BE2C (cell line): ENCODE results near the gene ZNF688.

Source experiments
- DNase-seq: peaks from one replicate; pipeline ENCODE4 v3.0.0-alpha.2; 2020
- H3K27me3 ChIP-seq: fragments of 250-450 bp; sonication (Bioruptor Pico); 2 replicates; pipeline ENCODE4 v1.5.1; 2020; ENCODE audit warnings: mild to moderate bottlenecking
- H3K36me3 ChIP-seq: fragments of 250-450 bp; sonication (Bioruptor Pico); 2 replicates; pipeline ENCODE4 v1.5.1; 2020; ENCODE audit warnings: mild to moderate bottlenecking
- H3K4me1 ChIP-seq: fragments of 250-450 bp; sonication (Bioruptor Pico); 2 replicates; pipeline ENCODE4 v1.5.1; 2020
- H3K4me3 ChIP-seq: 2 replicates; pipeline ENCODE4 v1.5.1; 2011; ENCODE audit warnings: low read depth, low read length
- H3K9me3 ChIP-seq: fragments of 250-450 bp; sonication (Bioruptor Pico); 2 replicates; pipeline ENCODE4 v1.5.1; 2020
- CTCF ChIP-seq: IDR thresholded peaks from 2 replicates; pipeline ENCODE4 v1.5.1; 2012; ENCODE audit warnings: mild to moderate bottlenecking, low read depth, low read length

ZNF688 gene

DNA sequence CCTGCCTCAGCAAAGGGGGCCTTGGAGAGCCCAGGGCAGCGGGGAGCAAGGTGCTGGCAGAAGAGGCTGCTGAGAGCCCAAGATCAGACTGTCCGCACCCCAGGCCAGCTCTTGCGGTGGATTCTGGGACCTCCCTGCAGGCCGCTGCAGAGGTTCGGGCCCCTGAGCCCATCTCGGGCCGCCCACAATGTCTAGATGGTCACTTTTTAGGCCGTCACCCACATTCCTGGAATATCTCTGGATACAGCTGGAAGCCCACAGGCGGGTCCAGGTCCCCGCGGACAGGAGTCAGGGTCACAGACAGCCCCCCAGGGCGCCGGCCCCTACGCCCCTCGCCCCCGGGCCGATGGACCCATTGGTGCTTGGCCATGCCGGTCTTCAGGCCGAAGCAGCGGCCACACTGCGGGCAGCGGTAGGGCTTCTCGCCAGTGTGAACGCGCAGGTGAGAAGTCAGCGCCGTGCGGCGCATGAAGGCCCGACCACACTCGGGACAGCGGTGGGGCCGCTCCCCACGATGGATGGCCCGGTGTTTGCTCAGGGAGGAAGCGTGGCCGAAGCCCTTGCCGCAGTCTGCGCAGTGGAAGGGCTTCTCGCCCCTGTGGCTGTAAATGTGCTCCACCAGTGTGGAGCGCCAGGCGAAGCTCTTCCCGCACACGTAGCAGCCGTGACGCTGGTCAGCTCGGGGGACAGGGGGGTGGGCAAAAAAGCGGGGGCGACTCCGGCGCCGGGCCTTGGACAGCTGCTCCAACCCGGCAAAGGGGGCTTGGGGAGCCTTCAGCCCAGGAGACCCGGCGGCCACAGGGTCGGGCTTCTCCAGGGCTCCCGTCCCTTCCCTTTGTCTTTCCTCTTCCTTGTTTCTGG, 39.0 kb downstream of the ZNF688 start:
- no peaks in the 10 kb centered on the region for H3K9me3 ChIP-seq
- TF ChIP-seq CTCF: no peak
- no peak overlapping the region for H3K4me3 ChIP-seq

DNA sequence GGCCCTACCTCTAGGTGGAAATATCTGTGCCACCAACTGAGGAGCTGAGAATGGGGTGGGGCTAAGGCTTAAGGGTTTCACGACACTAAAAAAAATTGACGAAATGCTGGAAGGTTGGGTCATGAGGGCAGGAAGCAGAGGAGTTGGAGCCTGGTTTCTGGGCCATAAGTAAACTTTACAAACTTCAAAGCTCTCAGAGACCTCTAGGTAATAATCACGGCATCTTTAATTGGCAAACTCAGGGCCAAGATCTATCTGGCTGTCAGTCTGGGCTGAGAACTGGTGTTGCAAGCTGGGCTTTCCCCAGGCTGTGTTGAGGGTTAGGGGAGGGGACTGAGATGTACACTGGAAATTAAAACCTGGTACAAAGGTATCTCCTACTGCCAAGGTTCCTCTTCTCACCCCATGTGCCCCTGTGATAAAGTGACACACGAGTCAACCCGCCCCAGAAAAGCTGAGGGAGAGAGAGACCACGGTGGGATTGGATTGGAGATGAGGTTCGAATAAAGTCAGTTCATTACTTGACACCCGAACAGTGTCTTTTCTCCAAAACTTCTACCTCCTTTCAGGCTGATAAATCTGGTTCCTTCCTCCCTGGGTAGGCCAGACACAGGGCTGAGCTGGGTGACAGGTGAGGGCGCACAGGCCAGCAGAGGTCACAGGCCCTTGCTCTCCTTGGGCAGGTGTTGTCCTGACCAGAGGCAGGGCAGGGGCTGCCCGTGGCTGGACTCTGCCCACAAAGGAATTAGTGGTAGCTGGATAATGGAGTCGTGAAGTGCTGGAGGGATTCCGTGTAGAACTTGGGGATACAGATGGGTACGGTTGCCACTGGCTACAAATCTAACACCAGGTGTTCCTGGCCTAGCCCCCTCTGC, 41.1 kb downstream of the ZNF688 start:
- Histone ChIP-seq H3K4me1 (peaks cover 6% of the 10 kb centered on the region), H3K9me3 (no peaks in the 10 kb centered on the region), H3K4me3 (no peak overlapping the region), H3K36me3 (no peaks in the 10 kb centered on the region; the same call in 1 of the 2 replicates), H3K27me3 (no peaks in the 10 kb centered on the region)
- DNase-seq: no peak
- no peak for TF ChIP-seq CTCF

More for the DNA sequence above, 39.0 kb downstream of the ZNF688 start:
- H3K4me1 ChIP-seq: peaks cover 11% of the 10 kb centered on the region
- H3K27me3 ChIP-seq: no peaks in the 10 kb centered on the region
- DNase-seq: no peak
- H3K36me3 ChIP-seq: no peaks in the 10 kb centered on the region

GRCh38 chr16:30528799-30529457, 42.6 kb downstream of the ZNF688 start:
- Histone ChIP-seq H3K4me1 (peaks cover 3% of the 10 kb centered on the region), H3K27me3 (no peaks in the 10 kb centered on the region), H3K4me3 (no peak overlapping the region), H3K9me3 (no peaks in the 10 kb centered on the region), H3K36me3 (peaks cover 7% of the 10 kb centered on the region)
- no peak for DNase-seq
- TF ChIP-seq CTCF: no peak

- peaks cover 7% of the 10 kb centered on the region for H3K36me3 ChIP-seq
- TF ChIP-seq CTCF: no peak
- DNase-seq: no peak
Observed at GRCh38 chr16:30527635-30528178, 43.8 kb downstream of the ZNF688 start.

DNA sequence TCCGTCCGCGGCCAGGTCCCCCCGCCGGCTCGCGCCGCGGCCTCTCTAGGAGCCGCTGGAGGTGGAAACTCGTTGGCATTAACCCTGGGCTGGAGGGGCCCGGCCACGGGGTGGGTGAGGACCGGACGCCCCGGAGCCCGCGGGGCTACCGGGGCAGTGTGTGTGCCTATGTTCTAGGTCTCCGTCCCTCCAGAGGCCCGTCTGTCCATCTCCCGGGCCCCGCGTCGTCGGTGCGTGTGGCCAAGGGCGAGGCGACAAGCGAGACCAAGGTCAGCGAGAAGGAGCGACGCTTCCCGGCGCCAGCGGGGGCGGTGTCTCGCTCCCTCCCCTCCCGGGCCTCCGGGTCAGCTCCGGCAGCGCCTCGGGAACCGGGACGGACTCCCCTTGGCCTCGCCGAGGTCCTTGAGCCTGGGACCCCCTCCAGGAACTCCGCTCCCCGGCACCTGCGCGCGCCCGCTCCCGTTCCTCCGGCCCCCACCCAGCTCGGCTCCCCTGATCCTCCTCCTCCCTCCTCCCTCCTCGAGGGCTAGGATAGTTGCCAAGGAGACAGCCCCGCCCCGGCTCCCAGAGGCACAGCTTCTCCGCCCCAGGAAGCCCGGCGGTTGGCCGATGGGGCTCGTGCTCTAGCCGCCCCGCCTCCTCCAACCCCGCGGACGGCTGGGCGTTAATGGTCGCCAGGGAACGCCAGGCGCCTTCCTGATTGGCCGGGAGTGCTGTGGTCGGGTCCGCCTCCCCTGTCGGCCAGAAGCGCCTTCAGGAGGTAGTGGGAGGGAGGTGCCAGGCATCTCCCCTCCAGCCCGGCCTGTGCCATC, 44.5 kb downstream of the ZNF688 start:
- Histone ChIP-seq H3K4me3 (peak overlapping the region; percentile 76), H3K36me3 (peaks cover 7% of the 10 kb centered on the region), H3K27me3 (no peaks in the 10 kb centered on the region), H3K4me1 (peaks cover 3% of the 10 kb centered on the region), H3K9me3 (no peaks in the 10 kb centered on the region)
- DNase-seq: peak; percentile 99
- peak; percentile 33 for TF ChIP-seq CTCF

More at GRCh38 chr16:30527635-30528178, 43.8 kb downstream of the ZNF688 start:
- H3K27me3 ChIP-seq: no peaks in the 10 kb centered on the region
- peak overlapping the region; percentile 39 for H3K4me3 ChIP-seq
- no peaks in the 10 kb centered on the region for H3K9me3 ChIP-seq
- peaks cover 3% of the 10 kb centered on the region for H3K4me1 ChIP-seq
